PC-9 (cell line): ENCODE results near the gene IL23R.

Experiments
- CTCF ChIP-seq: fragments of 200-600 bp; sonication (generic); conservative IDR thresholded peaks from 2 replicates; pipeline ENCODE4 v1.6.1; 2017; ENCODE audit warnings: mixed run types, antibody characterized with exemption, mild to moderate bottlenecking, moderate library complexity
- EZH2 ChIP-seq: fragments of 200-600 bp; sonication (generic); IDR thresholded peaks from 2 replicates; pipeline ENCODE4 v1.8.0; 2017; ENCODE audit warnings: antibody characterized with exemption, low read depth

GRCh38 chr1:67226688-67227087 is 60.4 kb downstream of the IL23R start:
- TF ChIP-seq CTCF = no peak
- no peak for TF ChIP-seq EZH2
